Activated CD8-positive, alpha-beta memory T cell treated with anti-CD3 and anti-CD28 coated beads for 36 hours (primary cell): ENCODE data around the gene HCAR2. TPM values are rescaled to one million over a fixed set of nuclear protein-coding genes. Genes with fewer than 3 reads are reported as not detected.
"Not testable (repeated sequence)": the region's sequence is repeated elsewhere in the genome, so short reads cannot be mapped to it uniquely, and the experiment has no call there.

Source experiments
- CTCF ChIA-PET: fragments of 350-600 bp; sonication (Branson Sonifier 250); formaldehyde crosslinking; loops from one replicate; lab custom pipeline; 2021; ENCODE audit warnings: antibody characterized with exemption; lab: Charles Lee
- POLR2A ChIA-PET: fragments of 350-600 bp; sonication (Branson Sonifier 250); formaldehyde crosslinking; loops from one replicate; lab custom pipeline; 2021; ENCODE audit warnings: antibody characterized with exemption; lab: Charles Lee
- total RNA-seq, 2 experiments: library from RNA; stranded (reverse); gene quantifications; one replicate each; pipeline ENCODE4 v1.2.3, GENCODE V29; 2021

The HCAR2 gene
- total RNA-seq: not detected

DNA sequence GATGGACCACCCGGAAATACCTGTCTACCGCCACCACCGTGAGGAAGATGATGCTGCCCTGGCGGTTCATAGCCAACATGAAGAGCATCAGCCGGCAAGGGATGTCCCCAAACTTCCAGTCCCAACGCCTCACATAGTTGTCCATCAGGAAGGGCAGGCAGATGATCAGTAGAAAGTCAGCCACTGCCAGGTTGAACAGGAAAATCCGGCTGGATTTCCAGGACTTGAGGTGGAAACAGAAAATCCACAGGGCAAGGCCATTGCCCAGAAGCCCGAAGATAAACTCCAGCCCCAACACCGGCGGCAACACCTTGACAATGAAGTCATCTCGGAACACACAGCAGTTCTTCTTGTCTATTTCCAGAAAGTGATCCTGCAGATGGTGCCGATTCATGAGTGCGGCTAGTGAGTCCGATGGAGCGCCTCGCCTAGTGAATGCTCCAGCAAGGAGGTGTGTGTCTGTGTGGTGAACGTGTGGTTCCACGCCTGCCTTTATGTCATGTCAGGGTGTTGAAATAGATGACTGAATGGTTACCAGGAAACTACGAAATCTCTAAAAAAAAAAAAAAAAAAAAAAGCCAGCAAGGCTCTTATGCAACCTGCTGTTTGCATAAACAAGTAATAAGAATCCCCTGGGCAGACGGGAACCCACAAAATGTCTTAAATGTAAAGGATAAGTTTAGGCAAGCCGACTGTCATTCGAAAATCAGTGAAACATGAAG is at the start of gene HCAR2:
Gene HCAR2 (minus strand): TSS at position 468 of the 722 bp plus-strand sequence. CDS start 74 bp downstream, at position 394.
- POLR2A ChIA-PET, CTCF ChIA-PET: not testable (repeated sequence)

GRCh38 chr12:122752464-122753318 is 49.5 kb upstream of the HCAR2 start, which contains the start of gene DENR:
Gene DENR, plus strand, starts transcription at chr12:122752824. Its CDS starts 878 bp downstream, at chr12:122753702.
- ChIA-PET POLR2A (interaction anchor here (0.5 to 1.1 kb wide), 3 partner anchors 19 to 85 kb away, joined by 3 to 7 read pairs (median 4); no protein-coding TSS in a partner anchor), CTCF (interaction anchor here (0.6 to 1.3 kb wide), 4 partner anchors 19 to 481 kb away, joined by 3 to 6 read pairs (median 3); partner anchors contain the start of genes MPHOSPH9 and MTRFR)

DNA sequence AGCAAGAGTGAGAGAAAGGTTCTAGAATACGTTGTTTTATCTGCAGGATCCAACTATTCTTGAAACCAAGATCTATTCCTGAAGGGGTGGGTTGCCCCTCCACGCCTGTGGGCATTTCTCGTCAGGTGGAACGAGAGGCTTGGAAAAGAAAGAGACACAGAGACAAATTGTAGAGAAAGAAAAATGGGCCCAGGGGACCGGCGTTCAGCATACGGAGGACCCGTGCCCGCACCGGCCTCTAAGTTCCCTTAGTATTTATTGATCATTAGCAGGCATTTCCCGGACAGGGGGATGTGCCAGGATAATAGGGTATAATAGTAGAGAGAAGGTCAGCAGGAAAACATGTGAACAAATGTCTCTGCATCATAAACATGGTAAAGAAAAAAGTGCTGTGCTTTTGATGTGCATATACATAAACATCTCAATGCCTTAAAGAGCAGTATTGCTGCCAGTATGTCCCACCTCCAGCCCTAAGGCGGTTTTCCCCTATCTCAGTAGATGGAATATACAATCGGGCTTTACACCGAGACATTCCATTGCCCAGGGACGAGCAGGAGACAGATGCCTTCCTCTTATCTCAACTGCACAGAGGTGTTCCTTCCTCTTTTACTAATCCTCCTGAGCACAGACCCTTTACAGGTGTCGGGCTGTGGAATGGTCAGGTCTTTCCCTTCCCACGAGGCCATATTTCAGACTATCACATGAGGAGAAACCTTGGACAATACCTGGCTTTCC is 47.8 kb upstream of the HCAR2 start:
- POLR2A ChIA-PET, CTCF ChIA-PET: not testable (repeated sequence)

- POLR2A ChIA-PET: no interaction called here
Measured at GRCh38 chr12:122749569-122750332, 46.6 kb upstream of the HCAR2 start.

GRCh38 chr12:122747224-122748135 is 44.3 kb upstream of the HCAR2 start:
- ChIA-PET POLR2A (no interaction called here), CTCF (no interaction called here)

More at GRCh38 chr12:122749569-122750332, 46.6 kb upstream of the HCAR2 start:
- CTCF ChIA-PET: no interaction called here

DNA sequence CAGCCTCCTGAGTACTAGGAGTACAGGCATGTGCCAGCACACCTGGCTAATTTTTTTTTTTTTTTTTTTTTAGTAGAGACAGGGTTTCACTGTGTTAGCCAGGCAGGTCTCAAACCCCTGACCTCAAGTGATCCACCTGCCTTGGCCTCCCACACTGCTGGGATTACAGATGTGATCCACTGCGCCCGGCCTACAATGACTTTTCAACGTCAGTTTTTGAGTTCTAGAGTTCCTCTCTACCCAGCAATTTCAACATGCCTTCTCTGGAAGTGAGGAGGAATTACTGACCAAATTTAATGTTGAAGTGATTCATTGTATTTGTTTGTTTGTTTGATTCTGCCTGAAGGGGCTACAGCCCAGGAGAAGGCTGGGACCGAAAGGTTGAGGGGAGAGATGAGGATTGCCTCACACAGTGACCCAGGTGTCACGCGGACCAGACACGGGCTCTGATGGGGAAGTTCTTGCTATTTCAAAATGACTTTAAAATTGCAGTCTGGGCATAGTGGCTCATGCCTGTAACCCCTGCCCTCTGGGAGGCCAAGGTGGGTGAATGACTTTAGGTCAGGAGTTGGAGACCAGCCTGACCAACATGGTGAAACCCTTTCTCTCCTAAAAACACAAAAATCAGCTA is 40.9 kb upstream of the HCAR2 start:
- POLR2A ChIA-PET: no interaction called here
- CTCF ChIA-PET: no interaction called here

- POLR2A ChIA-PET: no interaction called here
- CTCF ChIA-PET: no interaction called here
Measured at GRCh38 chr12:122740351-122740750, 37.2 kb upstream of the HCAR2 start.

GRCh38 chr12:122738571-122738970 is 35.4 kb upstream of the HCAR2 start:
- ChIA-PET POLR2A (no interaction called here), CTCF (no interaction called here)

DNA sequence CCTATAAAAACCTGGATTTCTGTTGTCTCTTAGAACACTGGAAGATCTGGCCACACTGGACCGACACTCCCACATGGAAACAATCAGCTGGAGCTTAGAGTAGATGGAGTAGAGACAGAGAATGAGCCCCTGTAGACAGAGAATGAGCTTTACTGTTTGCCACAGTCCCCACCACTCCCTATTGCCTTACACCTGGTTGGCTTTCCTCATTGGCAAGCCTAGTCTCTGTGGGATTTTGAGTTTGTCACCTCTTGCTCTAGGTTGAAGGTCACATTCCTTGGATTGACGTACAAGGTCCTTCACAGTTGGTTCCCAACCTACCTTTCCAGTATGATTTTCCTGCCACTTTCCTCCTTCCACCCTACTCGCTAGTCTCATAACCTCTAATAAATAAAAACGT is 29.5 kb upstream of the HCAR2 start:
- POLR2A ChIA-PET: no interaction called here
- CTCF ChIA-PET: no interaction called here

GRCh38 chr12:122732170-122732569 is 29.0 kb upstream of the HCAR2 start:
- ChIA-PET CTCF (no interaction called here), POLR2A (no interaction called here)

DNA sequence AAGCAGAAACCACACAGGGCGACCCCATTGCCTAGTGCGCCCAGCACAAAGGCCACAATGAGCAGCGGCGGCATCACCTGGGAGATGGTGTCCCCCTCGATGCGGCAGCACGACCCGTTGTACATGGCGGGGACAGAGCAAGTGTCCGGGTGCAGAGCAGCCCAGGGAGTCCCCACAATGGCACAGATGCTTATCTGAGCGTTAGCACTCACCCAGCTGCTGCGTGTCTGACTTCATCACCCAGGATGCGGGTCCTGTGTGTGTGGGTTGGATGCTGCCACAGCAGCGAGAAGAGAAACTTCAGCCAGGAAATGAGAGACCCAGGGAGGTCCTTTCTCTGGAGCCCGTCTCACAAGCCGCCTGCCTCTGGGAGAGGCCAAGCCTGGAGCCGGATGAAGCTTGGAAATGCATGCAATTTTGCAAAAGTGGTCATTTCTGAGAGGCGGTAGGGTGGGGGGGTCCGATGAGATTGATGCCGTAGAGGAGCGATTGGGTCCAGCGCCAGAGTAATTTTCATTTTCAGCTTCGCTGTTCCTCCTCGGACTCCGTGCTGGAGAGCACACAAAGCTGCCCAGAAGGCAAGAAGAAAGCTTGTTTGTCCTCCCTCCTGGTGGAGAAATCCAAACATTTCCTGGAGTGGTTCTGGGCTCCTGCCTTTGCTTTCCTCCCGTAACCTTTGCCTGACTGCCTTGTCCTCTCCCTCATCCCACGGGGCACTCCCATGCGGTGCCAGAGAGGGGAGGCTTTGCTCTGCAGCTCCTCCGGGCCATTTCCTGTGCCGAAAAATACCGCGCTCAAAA is 27.3 kb upstream of the HCAR2 start, which contains the start of gene HCAR1:
Gene HCAR1 (minus strand): TSS at position 630 of the 800 bp plus-strand sequence. CDS start 505 bp downstream, at position 125.
- ChIA-PET POLR2A (no interaction called here), CTCF (interaction anchor here (1.6 kb wide), 1 partner anchor 141 kb away, joined by 3 read pairs; no protein-coding TSS in a partner anchor)

DNA sequence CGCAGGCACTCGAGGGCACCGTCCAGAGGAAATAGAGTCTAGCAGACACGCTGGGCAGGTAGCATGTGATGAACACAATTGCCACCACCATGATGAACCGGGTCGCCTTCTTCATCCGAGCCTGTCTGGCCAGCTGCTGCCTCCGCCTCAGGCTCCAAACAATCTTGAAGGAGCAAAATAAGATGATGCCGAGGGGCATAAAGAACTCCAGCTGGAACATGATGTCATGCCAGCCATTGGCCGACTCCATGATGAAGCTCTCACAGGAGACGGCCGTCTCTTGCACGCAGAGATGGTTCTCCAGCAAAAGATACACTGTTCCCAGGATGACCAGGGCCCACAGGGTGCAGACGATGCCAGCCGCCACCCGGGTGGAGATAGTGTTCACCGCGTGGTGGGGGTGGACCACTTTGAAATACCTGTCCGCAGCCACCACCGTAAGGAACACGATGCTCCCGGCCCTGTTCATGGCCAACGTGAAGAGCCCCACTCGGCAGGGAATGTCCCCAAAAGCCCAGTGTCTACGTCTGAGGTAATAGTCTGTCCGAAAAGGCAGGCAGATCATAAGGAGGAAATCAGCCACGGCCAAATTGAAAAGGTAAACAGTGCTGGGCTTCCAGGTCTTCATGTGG is 26.5 kb upstream of the HCAR2 start:
- ChIA-PET POLR2A (interaction anchor here (0.6 kb wide), 1 partner anchor 88 kb away, joined by 4 read pairs; no protein-coding TSS in a partner anchor), CTCF (no interaction called here)

DNA sequence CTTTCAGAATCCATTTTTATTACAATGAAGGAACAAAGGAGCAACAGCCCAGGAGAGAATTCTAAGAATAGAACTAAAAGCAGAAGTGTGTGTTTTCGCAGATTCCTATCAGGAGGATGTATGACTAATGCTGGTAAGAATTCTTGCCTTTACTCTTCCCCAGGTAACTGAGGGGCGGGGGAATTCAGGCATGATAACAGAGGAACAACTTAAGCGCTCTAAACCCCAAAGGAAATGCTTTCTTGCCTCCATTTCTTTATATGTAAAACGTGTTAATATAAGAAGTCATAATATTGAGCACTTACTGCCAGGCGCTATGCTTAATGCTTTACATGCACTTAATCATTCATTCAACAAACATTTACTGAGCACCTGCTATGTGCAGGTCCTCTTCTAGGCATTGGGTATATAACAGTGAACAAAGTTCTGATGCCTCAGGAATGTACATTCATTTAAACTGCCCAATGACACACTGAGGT is 23.0 kb upstream of the HCAR2 start:
- ChIA-PET POLR2A (interaction anchor here (0.6 kb wide), 1 partner anchor 199 kb away, joined by 3 read pairs; no protein-coding TSS in a partner anchor), CTCF (no interaction called here)

DNA sequence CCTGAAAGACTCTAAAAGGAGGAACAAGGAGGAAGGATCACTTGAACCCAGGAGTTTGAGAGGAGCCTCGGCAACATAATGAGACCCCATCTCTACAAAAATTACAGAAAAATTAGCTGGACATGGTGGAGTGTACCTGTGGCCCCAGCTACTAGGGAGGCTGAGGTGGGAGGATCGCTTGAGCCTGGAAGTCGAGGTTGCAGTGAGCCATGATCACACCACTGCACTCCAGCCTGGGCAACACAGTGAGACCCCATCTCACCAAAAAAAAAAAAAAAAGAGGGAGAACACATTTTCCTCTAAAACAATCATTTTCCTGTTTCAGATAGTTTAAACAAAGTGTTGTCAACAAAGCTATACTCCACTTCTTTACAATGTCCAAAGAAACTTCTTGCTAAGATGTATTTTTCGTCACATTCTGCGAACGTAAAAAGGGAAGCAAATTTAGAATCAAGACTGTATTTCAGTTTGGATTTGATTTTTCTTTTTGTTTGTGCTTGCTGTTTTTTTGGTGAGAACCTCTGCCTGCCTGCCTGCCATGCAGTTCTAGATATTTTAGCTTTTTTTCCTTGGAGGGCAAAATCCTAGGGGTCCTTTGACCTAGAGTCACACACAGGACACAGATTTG is 22.4 kb upstream of the HCAR2 start:
- ChIA-PET CTCF (no interaction called here), POLR2A (interaction anchor here (0.6 kb wide), 1 partner anchor 198 kb away, joined by 3 read pairs; no protein-coding TSS in a partner anchor)

DNA sequence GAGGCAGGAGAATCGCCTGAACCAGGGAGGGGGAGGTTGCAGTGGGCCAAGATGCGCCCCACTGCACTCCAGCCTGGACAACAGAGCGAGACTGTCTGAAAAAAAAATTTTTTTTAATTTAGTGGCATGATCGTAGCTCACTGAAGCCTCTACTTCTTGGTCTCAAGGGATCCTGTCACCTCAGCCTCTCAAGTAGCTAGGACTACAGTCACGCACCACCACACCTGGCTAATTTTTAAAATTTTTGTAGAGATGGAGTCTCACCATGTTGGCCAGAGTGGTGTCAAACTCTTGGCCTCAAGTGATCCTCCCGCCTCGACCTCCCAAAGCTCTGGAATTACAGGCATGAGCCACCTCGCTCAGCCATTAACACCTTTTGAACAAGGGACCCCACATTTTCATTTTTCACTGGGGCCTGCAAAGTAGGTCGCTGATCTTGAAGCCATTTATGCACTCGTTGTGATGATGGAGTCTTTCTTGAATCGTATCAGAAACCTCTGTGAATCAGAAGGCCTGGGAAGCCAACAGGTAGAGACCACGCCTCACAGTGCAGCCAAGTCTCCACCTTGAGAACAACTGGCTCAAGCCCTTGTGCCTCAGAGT is 21.6 kb upstream of the HCAR2 start:
- ChIA-PET POLR2A (no interaction called here), CTCF (no interaction called here)
